Activated T-cell treated with anti-CD3 and anti-CD28 coated beads for 1 hour (primary cell): ENCODE measurements around the gene CGNL1.

Experiments used
- DNase-seq: peaks from one replicate; pipeline ENCODE4 v3.0.0-alpha.2; 2020; ENCODE audit warnings: low read depth

The CGNL1 gene

DNA sequence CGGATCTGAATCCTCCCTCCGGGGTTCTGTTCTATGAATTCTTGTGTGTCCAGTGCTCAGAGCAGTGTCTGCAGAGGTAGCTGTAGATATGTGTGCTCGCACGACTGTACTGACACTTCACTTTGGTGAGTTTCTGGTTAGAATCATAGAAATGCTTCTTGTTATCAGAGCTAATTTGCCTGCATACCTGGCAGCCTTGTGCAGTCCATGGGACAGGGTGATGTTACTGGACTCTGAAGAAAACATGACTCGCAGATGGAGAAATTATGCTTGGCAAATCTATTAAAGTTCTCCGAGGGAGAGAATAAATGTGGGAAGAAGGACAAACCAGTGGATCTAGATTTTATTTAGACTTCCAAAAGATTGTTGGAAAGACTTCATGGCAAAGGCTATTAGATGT is 12.2 kb downstream of the CGNL1 start:
- DNase-seq, result no peak

DNA sequence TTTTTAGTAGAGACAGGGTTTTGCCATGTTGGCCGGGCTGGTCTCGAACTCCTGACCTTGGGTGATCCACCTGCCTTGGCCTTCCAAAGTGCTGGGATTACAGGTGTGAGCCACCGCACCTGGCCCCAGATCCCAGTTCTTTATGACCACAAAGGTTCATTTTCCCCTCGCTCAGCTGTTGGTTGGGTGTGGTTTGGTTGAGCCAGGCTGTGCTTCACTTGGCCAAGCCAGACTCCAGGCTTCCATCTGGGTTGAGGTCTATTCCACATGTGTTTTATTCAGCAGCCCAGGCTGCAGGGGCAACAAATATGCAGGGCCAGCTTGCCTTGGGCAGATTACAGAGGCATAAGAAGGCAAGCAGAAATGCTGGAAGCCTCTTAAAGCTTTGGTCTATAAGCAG is 13.7 kb downstream of the CGNL1 start:
- DNase-seq, result no peak

DNA sequence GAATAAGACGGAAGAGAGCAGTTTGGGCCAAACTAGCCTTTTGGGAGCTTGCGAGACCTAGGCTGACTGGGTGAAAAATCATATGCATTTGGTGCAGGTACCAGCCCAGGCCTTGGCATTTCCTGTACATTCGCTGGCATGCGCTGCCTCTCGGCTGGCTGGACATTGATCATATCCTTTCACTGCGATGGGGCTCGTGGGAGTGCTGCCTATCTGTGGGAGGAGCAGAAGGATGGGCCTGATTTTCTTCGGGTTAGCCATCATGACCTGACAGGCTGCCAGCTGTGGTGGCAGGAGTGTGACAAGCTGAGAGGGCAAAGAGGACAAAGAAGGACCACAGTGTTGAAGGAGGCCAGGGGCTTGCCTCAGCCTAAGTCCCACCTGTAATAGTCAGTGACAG is 14.3 kb downstream of the CGNL1 start:
- DNase-seq, result no peak

DNA sequence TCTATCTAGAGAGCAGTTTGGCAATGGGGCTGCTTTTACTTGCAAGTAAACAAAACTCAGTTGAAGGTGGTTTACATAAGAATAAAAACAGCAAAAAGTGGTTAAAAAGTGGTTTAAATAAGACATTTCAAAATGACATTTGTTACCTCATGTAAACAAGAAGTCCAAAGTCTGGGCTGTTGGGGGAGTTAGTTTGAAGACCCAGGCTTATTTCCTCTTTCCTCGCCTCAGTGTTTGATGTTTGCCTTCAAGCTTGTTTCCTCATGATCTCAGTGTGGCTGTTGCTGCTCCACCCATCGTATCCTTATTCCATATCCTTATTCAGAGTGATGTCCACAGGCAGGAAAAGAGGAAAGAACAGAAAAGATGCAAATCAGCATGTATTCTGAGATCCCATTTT is 15.2 kb downstream of the CGNL1 start:
- no peak for DNase-seq

DNA sequence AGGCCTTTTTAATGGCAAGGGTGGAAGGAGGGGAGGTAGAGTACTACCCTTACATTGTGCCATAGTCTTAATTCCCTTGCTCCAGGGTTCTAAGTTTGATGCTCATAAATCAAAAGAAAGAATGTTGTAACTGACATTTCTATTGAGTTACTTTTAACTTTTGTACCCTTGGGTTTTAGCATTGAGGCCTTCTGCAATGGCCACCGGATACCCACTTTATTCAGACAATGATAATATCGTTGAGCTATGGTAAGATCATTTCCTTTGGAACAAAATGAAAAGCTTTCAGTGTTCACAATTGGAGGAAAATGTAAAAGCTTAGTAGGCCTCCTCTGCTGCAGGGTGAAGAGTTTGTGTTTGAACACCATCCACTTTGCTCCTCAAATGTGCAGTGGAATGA is 16.8 kb downstream of the CGNL1 start:
- no peak for DNase-seq

DNA sequence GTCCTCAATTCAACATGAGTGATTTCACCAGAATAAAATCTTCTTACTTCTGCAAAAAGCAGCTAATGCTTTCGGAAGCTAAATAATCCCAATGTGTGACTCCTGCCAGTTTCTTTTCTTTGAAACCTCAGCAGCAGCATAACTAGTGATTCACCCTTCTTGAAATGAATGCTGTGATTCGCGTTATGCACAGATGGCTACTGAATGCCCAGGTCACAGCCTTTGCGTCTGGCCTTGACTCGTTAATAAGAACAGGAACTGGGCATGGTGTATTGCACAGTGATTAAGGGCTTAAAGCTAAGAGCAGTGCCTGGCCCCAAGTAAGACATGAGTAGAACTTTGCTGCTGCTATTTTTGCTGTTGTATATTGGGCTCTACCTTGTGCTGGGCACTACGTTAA is 19.0 kb downstream of the CGNL1 start:
- no peak for DNase-seq

DNA sequence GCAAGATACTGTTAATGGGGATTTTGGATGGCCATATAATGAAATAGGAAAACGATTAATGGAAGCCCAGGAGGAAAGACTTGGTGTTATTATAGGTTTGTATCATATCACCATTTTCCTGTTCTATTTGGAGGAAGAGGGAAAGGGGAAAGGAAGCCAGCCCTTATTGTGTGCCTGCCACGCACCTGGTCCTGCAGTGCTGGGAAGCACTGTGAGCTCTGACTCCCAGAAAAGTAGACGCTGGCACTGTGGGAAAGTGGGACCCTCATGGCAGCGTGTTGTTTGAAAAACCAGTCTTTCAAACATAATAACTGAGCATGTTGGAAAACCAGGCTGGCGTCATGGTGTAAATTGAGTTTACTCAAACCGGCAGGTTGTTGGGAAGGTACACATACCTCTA is 22.0 kb downstream of the CGNL1 start:
- DNase-seq, result no peak

DNA sequence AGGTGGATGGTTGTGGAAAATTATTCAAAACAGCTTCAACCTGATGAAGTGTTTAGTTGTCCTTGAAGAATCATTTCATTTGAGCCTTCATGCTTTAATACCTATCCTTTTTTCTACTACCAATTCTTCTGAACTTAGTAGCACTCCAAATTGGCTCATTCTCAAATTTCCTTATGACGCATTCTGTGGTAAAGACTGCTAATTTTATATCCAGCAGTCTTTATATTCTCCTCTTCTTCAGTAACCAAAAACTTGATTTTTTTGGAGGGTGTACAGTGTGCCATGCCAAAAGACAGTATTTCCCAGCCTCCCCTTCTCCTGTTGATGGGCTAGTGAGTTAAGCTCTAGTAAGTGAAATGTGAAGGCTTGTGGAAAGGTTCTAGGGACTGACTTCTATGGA is 25.2 kb downstream of the CGNL1 start:
- DNase-seq, result no peak

DNA sequence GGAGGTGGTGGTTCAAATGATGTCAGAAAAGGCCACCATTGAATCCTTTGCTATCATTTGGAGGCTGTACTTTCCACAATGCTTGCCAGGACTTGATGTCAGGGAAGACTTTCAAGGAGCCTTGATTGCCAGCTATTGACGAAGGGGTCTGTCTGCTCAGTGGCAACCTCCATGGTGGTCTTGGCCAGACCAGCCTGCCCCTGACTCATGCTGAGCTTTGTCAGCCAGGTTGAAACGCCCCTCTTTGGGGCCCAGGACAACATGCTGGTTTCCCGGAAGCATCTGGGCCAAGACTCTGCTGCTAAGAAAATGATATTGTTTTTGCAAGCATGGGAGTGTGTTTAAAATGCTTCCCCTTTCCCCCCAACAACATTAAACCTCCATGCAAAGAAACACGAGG is 26.7 kb downstream of the CGNL1 start:
- no peak for DNase-seq

DNA sequence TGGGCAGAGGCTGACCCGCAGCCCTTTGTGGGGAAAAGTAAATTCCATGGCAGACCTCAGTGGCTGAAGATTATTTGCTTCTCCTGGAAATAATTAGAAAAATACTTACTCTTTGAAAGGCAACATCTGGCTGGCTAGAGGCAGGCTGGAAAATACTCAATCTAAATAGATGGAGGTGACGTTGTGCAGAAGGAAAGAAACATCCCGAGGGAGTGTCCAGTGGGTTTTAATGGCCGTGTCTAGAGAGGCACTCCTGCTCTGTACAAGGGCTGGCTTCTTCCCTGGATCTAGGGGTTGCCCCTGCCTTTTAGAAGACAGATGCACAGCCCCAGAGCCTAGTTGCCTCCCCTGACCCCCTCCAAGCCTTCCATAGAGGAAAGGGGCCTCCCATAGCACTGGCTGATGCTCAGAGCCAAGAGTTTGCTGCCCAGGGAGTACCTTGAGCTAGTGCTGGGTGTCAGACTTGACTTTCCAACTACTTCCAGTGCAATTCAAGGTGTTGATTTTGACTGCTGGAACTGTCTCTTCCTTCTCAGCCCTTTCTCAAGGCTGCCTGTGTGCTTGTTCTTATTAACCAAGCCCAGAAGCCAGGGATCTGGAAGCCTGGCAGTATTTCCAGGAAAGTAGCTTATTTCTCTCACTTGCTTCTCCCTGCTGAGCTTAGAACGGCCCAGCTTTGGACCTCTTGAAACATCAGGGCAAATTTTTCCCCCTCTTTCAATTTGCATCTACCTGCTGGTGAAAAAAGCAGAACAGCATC is 27.4 kb downstream of the CGNL1 start:
- no peak for DNase-seq

DNA sequence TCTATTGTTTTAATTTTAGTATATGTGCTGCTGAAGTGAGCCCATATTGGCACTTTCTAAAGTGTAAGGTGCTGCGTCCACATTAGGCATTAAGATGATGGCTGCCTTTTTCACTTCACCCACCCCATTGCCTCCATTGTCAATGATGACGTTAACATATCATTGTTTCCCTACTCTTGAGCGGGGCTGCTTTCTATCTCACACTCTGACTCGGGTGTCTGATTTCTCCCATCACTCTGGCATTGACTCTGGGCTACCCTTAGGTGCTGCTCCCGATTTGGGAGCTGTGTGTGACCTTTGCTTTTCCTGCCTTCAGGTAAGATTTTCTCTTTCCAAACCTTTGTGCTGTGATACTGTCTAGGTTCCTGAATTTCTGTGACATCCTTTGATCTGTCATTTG is 28.8 kb downstream of the CGNL1 start:
- no peak for DNase-seq

DNA sequence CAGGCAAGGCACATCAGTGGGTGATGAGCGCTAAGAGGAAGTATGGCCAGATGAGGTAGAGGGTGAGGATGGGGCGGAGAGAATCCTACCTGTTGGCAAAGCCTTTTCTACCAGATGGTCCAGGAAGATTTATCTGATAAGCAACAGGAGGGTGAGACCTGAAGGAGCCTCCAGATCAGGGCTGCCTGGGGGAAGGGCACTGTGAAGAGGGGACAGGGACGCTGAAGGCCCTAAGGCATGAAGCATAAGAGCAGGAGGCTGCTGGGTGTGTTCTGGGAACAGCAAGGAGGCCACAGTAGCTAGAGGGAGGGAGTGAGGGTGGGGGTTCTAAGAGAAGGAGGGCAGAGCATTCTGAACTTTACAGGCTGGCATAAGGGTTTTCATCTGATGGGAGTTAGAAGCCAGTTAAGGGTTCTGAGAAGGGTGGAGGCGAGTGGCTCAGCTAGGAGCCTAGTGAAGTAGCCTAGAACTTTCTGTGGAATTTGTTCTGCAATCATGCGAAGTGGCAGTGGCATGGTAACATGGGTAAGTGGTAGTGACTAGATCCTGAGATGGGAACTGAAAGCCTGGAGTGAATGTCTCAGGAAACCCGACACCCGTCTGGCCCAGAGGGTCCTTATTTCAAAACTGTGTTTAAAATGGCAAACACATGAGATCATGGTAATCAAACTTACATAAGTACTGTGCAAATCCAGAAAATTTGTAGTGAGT is 29.9 kb downstream of the CGNL1 start:
- DNase-seq, result no peak

DNA sequence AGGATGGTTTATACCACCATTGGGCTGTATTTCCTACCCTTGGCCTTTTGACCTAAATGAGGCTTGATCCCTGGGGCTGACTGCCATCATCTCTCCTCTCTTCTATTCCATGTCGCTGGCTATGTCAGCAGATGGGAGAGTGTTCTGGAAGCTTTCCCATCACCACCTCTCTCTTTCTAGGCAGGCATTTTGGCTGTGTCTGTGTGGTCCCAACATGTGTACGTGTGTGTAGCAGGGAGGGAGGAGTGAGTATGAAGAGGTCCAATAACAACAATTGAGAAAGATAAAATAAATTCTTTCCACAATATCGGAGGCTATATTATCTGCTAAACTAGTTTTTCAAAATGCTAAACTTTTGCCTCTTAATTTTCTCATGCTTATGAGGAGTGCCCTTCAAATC is 34.1 kb downstream of the CGNL1 start:
- no peak for DNase-seq

DNA sequence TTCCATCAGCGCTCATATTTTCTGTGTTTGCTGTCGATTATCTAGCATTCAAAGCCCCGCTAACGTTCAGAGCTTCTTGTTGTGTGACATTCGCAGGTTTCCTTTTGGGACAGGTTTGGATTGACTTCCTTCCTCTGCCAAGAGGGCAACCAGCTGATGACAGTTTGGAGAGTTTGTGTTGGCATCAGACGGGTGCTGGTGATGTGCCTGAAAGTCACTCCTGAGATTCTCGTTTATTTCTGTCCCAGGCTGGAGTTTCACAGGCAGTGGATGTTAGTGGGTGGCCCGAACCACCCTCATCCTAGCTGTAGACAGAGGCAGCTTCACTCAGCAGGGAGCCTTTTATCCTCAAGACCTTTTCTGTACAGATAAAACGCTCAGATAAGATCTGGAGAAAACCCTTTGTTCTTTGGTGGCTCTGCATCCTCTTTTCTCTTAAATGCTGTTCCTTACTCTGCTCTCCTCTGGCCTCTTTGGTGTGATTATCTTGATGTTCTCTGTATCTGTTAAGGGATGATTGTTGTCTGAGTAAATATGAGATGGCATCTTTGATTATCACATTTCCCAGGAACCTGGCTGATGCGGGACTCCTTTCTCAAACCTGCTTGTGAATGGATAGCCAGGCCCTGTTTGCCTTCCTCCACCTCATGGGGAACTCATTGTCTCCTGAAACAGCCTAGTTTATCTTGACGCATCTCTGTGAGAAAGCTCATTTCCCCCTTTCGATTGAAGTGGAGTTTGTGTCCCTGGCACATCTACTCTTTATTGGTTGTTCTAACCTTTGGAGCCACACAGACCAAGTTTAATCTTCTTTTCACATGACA is 35.9 kb downstream of the CGNL1 start:
- DNase-seq, result no peak

DNA sequence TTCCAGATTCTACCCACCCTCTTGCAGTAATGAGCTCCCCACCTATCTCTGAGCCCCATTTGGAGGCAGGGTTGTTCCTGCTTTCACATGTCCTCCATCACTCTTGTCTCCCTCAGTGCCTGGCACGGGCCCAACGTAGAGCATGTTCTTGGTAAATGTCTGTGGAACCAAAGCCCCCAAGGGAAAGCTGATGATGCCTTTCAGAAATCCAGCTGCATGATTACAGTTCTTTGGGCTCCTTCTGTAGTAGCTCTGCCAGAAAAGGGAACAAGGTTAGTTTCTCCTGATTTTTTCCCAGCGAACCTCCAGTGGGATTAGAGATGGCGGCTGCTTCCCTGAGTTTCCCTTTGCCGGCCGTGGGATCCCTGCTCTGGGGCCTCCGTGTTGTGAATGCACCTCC is 39.3 kb downstream of the CGNL1 start:
- DNase-seq, result no peak

DNA sequence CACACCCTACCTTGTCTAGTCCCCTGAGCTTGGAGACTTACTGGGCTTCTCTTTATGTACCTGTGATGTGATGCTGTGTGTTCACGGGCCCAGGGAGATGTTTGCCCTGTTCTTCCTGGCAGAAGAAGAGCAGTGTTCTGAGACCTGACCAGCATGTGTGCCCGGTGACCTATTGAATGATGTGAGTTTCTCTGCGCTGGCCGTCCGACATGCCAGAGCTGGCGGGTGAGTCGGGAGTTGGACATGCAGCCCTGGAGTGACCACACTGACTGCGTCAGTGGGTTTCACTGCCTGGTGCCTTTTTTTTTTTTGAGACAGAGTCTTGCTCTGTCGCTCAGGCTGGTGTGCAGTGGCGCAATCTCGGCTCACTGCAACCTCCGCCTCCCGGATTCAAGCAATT is 42.3 kb downstream of the CGNL1 start:
- DNase-seq, result no peak

DNA sequence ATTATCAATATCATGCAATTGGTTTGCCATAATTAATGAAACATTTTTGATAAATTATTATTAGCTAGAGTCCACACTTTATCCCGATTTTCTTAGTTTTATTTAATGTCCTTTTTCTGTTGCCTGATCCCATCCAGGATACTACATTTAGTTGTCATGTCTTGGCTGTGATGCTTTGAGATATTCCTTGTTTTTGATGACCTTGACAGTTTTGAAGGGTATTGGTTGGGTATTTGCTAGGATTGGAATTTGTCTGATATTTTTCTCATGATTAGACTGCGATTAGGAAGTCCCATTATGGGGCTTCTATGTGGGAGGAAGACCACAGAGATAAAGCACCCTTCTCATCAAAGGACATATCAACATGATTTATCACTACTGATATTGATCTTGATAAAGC is 43.0 kb downstream of the CGNL1 start:
- DNase-seq, result no peak

DNA sequence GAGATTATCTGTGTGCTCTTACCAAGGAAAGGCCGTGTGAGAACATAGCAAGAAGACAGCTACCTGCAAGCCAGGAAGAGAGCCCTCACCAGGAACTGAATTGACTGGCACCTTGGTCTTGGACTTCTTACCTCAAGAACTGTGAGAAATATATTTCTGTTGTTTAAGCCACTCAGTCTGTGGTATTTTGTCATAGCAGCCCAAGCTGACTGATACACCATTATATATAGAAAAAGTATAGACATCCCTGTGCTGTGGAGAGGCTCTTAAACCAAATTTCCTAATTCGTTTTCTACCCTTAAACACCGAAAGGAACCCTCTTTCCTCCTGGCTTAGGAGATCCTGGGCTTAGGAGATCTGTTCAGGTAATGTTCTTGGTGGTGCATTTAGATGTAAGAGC is 44.8 kb downstream of the CGNL1 start:
- no peak for DNase-seq

DNA sequence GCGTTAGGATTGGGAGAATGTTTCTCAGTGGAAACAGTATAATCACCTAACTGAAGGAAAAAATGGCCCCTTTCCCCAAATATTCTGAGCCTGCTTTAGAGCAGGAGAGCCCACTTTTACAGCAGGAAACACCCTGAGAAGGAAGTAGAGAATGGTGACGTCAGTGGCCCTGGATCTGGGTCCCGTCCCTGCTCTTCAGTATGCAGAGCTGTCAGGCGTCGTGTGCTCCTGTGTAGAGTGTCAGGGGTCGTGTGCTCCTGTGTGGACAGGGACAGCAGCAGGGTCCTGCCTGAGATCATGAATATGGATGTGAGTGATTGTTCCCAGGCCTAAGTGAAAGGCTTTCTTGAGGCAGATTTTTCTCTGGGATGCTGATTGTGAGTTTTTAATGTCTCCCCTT is 45.2 kb downstream of the CGNL1 start:
- no peak for DNase-seq

DNA sequence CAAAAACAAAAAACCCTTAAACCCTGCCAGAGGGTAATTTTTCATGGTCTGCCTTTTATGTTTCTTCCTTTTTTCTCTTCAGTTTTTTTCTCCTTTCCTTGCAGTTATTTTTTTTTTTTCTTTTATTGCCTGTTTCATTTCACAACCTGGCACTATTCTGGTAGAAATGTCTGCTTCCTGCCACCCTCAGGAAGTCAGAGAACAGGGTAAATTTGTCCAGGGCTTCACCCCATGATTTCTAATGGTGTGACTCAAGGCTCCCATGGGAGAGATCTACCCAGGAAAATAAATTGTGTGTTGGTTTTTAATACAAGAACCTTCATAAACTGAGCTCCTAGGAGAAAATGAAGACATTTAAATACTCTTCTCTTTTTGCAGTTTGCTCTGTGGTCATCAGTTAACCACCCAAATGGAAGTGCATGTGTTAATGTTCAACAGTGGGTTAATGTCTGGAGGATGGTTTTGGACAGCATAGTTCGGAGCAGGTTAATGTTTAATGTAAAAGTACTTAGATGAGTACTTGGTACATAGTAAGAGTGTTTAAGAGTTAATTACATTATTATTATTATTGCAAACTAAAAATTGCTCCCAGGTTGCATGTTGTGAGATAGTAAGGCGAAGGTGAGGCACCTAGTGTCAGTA is 45.9 kb downstream of the CGNL1 start:
- DNase-seq, result no peak

DNA sequence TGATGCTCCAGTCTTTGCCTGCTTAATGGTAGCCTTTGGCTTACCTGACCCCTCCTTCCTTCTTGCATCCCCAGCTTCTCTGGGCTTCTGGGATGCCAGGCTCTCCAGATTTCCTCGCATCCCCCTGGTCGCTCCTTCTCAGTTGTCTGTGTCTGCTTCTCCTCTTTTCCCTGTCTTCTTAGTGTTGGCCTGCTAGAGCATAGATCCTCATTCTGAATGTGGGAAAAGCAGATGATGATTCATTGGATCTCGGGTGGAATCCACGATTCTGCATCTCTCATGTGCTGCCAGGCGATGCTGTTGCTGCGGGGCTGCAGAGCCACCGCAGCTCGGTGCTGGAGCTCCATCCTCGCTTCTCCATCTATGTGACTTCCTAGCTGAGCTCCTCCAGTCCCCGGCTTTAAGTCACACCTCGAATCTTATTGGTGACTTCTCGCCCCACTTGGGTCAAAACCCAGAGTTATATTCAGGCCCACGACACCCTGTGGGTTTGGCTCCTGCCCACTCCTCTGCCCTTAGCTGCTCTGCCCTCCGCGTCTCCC is 47.4 kb downstream of the CGNL1 start:
- DNase-seq, result no peak
